Panc1 (cell line): ENCODE measurements around the gene MBD3. TPM values are rescaled to one million over a fixed set of nuclear protein-coding genes. Genes with fewer than 3 reads are reported as not detected.
"Not testable (repeated sequence)": the region's sequence is repeated elsewhere in the genome, so short reads cannot be mapped to it uniquely, and the experiment has no call there.

ENCODE experiments used
- ATAC-seq: fragments of 200-7000 bp; cut with Tn5 transposase; 2 replicates; pipeline ENCODE4 v1.9.1; 2020; ENCODE audit warnings: mild to moderate bottlenecking, moderate library complexity
- Bru-seq: library from RNA; stranded (reverse); fragments of 400-500 nt; gene quantifications from one replicate; lab custom pipeline; 2021; lab: Mats Ljungman, UMichigan
- BruChase-seq, 2 experiments: library from RNA; stranded (reverse); fragments of 400-500 nt; gene quantifications; one replicate each; lab custom pipeline; 2021; lab: Mats Ljungman, UMichigan
- BruUV-seq: library from RNA; stranded (reverse); fragments of 400-500 nt; replicated peaks from 2 replicates; lab custom pipeline; 2021; lab: Mats Ljungman, UMichigan
- CTCF ChIA-PET: fragments of 300-600 bp; sonication (Branson Sonifier 250); formaldehyde crosslinking; loops from one replicate; lab custom pipeline; 2022; ENCODE audit warnings: antibody characterized with exemption; lab: Charles Lee
- POLR2A ChIA-PET: fragments of 300-600 bp; sonication (Branson Sonifier 250); formaldehyde crosslinking; loops from one replicate; lab custom pipeline; 2022; ENCODE audit warnings: antibody characterized with exemption; lab: Charles Lee
- DNase-seq: peaks from one replicate; pipeline ENCODE4 v3.0.0-alpha.2; 2010; ENCODE audit warnings: low read depth, low spot score
- H3K27ac ChIP-seq: 2 replicates; pipeline ENCODE4 v1.5.1; 2011; ENCODE audit warnings: mild to moderate bottlenecking, low read length, inconsistent platforms
- H3K27me3 ChIP-seq: fragments of 200-500 bp; sonication (Bioruptor generic); 2 replicates; pipeline ENCODE4 v1.6.0; 2014; ENCODE audit warnings: low read length, inconsistent platforms; ENCODE audit not compliant: control insufficient read depth, insufficient read depth
- H3K36me3 ChIP-seq: fragments of 200-500 bp; sonication (Bioruptor generic); 2 replicates; pipeline ENCODE4 v1.5.1; 2014; ENCODE audit warnings: inconsistent platforms, mild to moderate bottlenecking, low read length, moderate library complexity; ENCODE audit not compliant: control insufficient read depth, insufficient read depth
- H3K4me1 ChIP-seq: 2 replicates; pipeline ENCODE4 v1.5.1; 2011; ENCODE audit warnings: inconsistent platforms, mild to moderate bottlenecking, low read length, moderate library complexity; ENCODE audit not compliant: control insufficient read depth, insufficient read depth
- H3K4me3 ChIP-seq, 2 experiments: 2 replicates each; pipeline ENCODE4 v1.5.1; 2011 to 2012; ENCODE audit warnings: low read depth in 2 of 2, low read length in 2 of 2, mild to moderate bottlenecking in 2 of 2, inconsistent platforms in 1 of 2, moderate library complexity in 1 of 2
- H3K9me3 ChIP-seq: fragments of 200-500 bp; sonication (Bioruptor generic); 2 replicates; pipeline ENCODE4 v1.5.1; 2014; ENCODE audit warnings: low read depth, mild to moderate bottlenecking, inconsistent platforms, low read length, moderate library complexity; ENCODE audit not compliant: control insufficient read depth, insufficient read depth
- CTCF ChIP-seq: fragments of 450-650 bp; IDR thresholded peaks from 2 replicates; pipeline ENCODE4 v1.5.1; 2017; ENCODE audit warnings: mild to moderate bottlenecking
- POLR2AphosphoS5 ChIP-seq: IDR thresholded peaks from 2 replicates; pipeline ENCODE4 v1.6.1; 2012; ENCODE audit warnings: mild to moderate bottlenecking, low read depth, low read length, moderate library complexity
- SIN3A ChIP-seq: IDR thresholded peaks from 2 replicates; pipeline ENCODE4 v1.6.1; 2012; ENCODE audit warnings: low read depth, mild to moderate bottlenecking, low read length, moderate library complexity, borderline replicate concordance; ENCODE audit not compliant: insufficient read depth
- TCF7L2 ChIP-seq: IDR thresholded peaks from 2 replicates; pipeline ENCODE4 v1.6.1; 2011; ENCODE audit warnings: mild to moderate bottlenecking, low read depth, low read length, inconsistent platforms
- in situ Hi-C: cut with HindIII; loops from 2 replicates; pipeline ENCODE4 v1.10.0; 2016; ENCODE audit warnings: low sequenced_read_pairs, low pct_unique_long_range_greater_than_20kb
- intact Hi-C: fragments of 100-400 bp; cut with micrococcal nuclease; formaldehyde crosslinking; loops from one replicate; pipeline ENCODE4 v1.10.0; 2022; ENCODE audit not compliant: unreplicated experiment
- long read RNA-seq: library from polyadenylated mRNA; unstranded; transcript quantifications from one replicate; pipeline ENCODE4 v2.0.0, GENCODE V29; 2021; ENCODE audit not compliant: unreplicated experiment
- polyA plus RNA-seq: library from polyadenylated mRNA; unstranded; fragments of >200 nt; gene quantifications from one replicate; pipeline ENCODE4 v1.2.1, GENCODE V29; 2012; ENCODE audit warnings: missing spikeins; ENCODE audit not compliant: insufficient read length
- total RNA-seq: library from RNA; stranded (reverse); gene quantifications from one replicate; pipeline ENCODE4 v1.2.1, GENCODE V29; 2021; ENCODE audit not compliant: unreplicated experiment

MBD3 gene
- total RNA-seq (139 TPM), Bru-seq, nascent RNA (percentile 61 among the genes with signal in this experiment), BruChase-seq, experiment 1, labeled RNA remaining after a 2-hour chase (percentile 85 among the genes with signal in this experiment), BruChase-seq, experiment 2, labeled RNA remaining after a 6-hour chase (percentile 93 among the genes with signal in this experiment)
- 96.7 TPM for polyA plus RNA-seq
- long read RNA-seq, full-length matches to known transcripts: 190 of 317 reads
- long read RNA-seq, partial matches to known transcripts: 65 of 317 reads
- long read RNA-seq, other reads (novel, unspliced or antisense): 62 of 317 reads

GRCh38 chr19:1592755-1593500, at the start of gene MBD3:
Gene MBD3 (minus strand): TSS chr19:1592865. CDS start chr19:1592631, 234 bp downstream.
- intact Hi-C loops: no loop called here
- no peak for DNase-seq

GRCh38 chr19:1640893-1641448, 48.3 kb upstream of the MBD3 start:
- BruUV-seq, H3K4me1 ChIP-seq, H3K36me3 ChIP-seq, H3K27ac ChIP-seq, ATAC-seq, H3K27me3 ChIP-seq, DNase-seq, intact Hi-C loops, H3K4me3 ChIP-seq, POLR2A ChIA-PET, H3K9me3 ChIP-seq, in situ Hi-C loops: not testable (repeated sequence)
- CTCF ChIA-PET: interaction anchor here (0.6 kb wide), 1 partner anchor 136 kb away, joined by 4 read pairs; no protein-coding TSS in a partner anchor

More at GRCh38 chr19:1592755-1593500, at the start of gene MBD3:
- ChIA-PET POLR2A (interaction anchor here (0.6 kb wide), 1 partner anchor 32 kb away, joined by 9 read pairs; no protein-coding TSS in a partner anchor), CTCF (interaction anchor here (0.6 kb wide), 1 partner anchor 44 kb away, joined by 3 read pairs; no protein-coding TSS in a partner anchor)
- in situ Hi-C loops: no loop called here
- Histone ChIP-seq H3K27me3 (no peaks in the 10 kb centered on the region), H3K4me3 (peak within 1 kb of the TSS; percentile 82 to 87), H3K27ac (peak within 1 kb of the TSS; percentile 95), H3K36me3 (peaks cover 3% of the 10 kb centered on the region; the same call in 1 of the 2 replicates), H3K9me3 (no peaks in the 10 kb centered on the region), H3K4me1 (peaks cover 11% of the 10 kb centered on the region)
- ATAC-seq: peak; percentile 89
- BruUV-seq: no TSS peak
- TF ChIP-seq CTCF (no peak), POLR2AphosphoS5 (peak; percentile 78), TCF7L2 (peak; percentile 42; the same call in 1 of the 2 replicates)

GRCh38 chr19:1636325-1637236, 43.9 kb upstream of the MBD3 start:
- Histone ChIP-seq H3K27ac (no peak overlapping the region), H3K36me3 (peaks cover 2% of the 10 kb centered on the region; the same call in 1 of the 2 replicates), H3K27me3 (no peaks in the 10 kb centered on the region), H3K4me3 (no peak overlapping the region), H3K9me3 (no peaks in the 10 kb centered on the region), H3K4me1 (no peaks in the 10 kb centered on the region)
- in situ Hi-C loops: no loop called here
- TF ChIP-seq POLR2AphosphoS5: no peak
- no peak for TF ChIP-seq SIN3A
- TF ChIP-seq TCF7L2: no peak
- intact Hi-C loops: no loop called here
- ChIA-PET CTCF (interaction anchor here (0.7 kb wide), 2 partner anchors 36 to 44 kb away, joined by 3 read pairs; partner anchors contain the start of gene MBD3), POLR2A (no interaction called here)
- BruUV-seq: no TSS peak
- DNase-seq: no peak
- no peak for ATAC-seq
